BLaER1 (cell line): ENCODE measurements around the gene FKBP5.
"Not testable (repeated sequence)": the region's sequence is repeated elsewhere in the genome, so short reads cannot be mapped to it uniquely, and the experiment has no call there.

ENCODE experiments used
- H3K27ac ChIP-seq: shearing (Covaris generic); formaldehyde crosslinking; 2 replicates; pipeline ENCODE4 v1.8.1; 2022
- H3K27me3 ChIP-seq: shearing (Covaris generic); formaldehyde crosslinking; 2 replicates; pipeline ENCODE4 v1.8.1; 2022
- H3K36me3 ChIP-seq: shearing (Covaris generic); formaldehyde crosslinking; 2 replicates; pipeline ENCODE4 v1.8.1; 2022
- H3K4me1 ChIP-seq: shearing (Covaris generic); formaldehyde crosslinking; 2 replicates; pipeline ENCODE4 v1.8.1; 2022
- H3K4me2 ChIP-seq: shearing (Covaris generic); formaldehyde crosslinking; 2 replicates; pipeline ENCODE4 v1.8.1; 2022
- H3K4me3 ChIP-seq: shearing (Covaris generic); formaldehyde crosslinking; 2 replicates; pipeline ENCODE4 v1.8.1; 2022
- H3K9ac ChIP-seq: shearing (Covaris generic); formaldehyde crosslinking; 2 replicates; pipeline ENCODE4 v1.8.1; 2022
- H3K9me3 ChIP-seq: shearing (Covaris generic); formaldehyde crosslinking; 2 replicates; pipeline ENCODE4 v1.8.1; 2022
- H4K20me1 ChIP-seq: shearing (Covaris generic); formaldehyde crosslinking; 2 replicates; pipeline ENCODE4 v1.8.1; 2022
- Cebpa-rat ChIP-seq: shearing (Covaris generic); IDR thresholded peaks from 2 replicates; pipeline ENCODE4 v1.8.1; 2022

FKBP5 gene

GRCh38 chr6:35691027-35691824, 2.5 kb upstream of the FKBP5 start:
- Histone ChIP-seq H3K4me3 (no peak overlapping the region), H3K4me2 (no peak overlapping the region), H4K20me1 (peaks cover 20% of the 10 kb centered on the region), H3K4me1 (peaks cover 16% of the 10 kb centered on the region), H3K36me3 (no peaks in the 10 kb centered on the region), H3K9ac (no peak overlapping the region), H3K27ac (no peak overlapping the region), H3K27me3 (no peaks in the 10 kb centered on the region), H3K9me3 (no peaks in the 10 kb centered on the region)
- no peak for TF ChIP-seq Cebpa-rat

GRCh38 chr6:35690484-35690883, 1.8 kb upstream of the FKBP5 start:
- no peak overlapping the region for H3K4me2 ChIP-seq
- H3K4me3 ChIP-seq = no peak overlapping the region
- no peaks in the 10 kb centered on the region for H3K27me3 ChIP-seq
- peaks cover 22% of the 10 kb centered on the region for H3K4me1 ChIP-seq
- no peaks in the 10 kb centered on the region for H3K36me3 ChIP-seq
- H4K20me1 ChIP-seq = peaks cover 25% of the 10 kb centered on the region
- H3K9me3 ChIP-seq = no peaks in the 10 kb centered on the region
- TF ChIP-seq Cebpa-rat = no peak
- H3K27ac ChIP-seq = no peak overlapping the region
- no peak overlapping the region for H3K9ac ChIP-seq

GRCh38 chr6:35690006-35690405, 1.3 kb upstream of the FKBP5 start:
- H3K4me1 ChIP-seq = peaks cover 22% of the 10 kb centered on the region
- H3K9ac ChIP-seq, H3K9me3 ChIP-seq, H3K36me3 ChIP-seq, H3K27ac ChIP-seq, H3K27me3 ChIP-seq, H3K4me3 ChIP-seq, H3K4me2 ChIP-seq: not testable (repeated sequence)
- H4K20me1 ChIP-seq = peaks cover 29% of the 10 kb centered on the region

GRCh38 chr6:35687658-35688604, 784 bp downstream of the FKBP5 start:
- Histone ChIP-seq H3K4me2 (peak overlapping the region; percentile 64), H3K9ac (peak overlapping the region; percentile 94), H3K27ac (peak overlapping the region; percentile 92), H3K27me3 (no peaks in the 10 kb centered on the region), H3K4me3 (peak overlapping the region; percentile 98), H3K36me3 (peaks cover 13% of the 10 kb centered on the region; the same call in 1 of the 2 replicates), H4K20me1 (peaks cover 39% of the 10 kb centered on the region), H3K4me1 (peaks cover 22% of the 10 kb centered on the region), H3K9me3 (no peaks in the 10 kb centered on the region)
- no peak for TF ChIP-seq Cebpa-rat

- Histone ChIP-seq H4K20me1 (peaks cover 42% of the 10 kb centered on the region), H3K4me1 (peaks cover 22% of the 10 kb centered on the region), H3K27ac (no peak overlapping the region), H3K9ac (peak overlapping the region; percentile 94), H3K9me3 (no peaks in the 10 kb centered on the region), H3K4me2 (peak overlapping the region; percentile 64), H3K27me3 (no peaks in the 10 kb centered on the region), H3K36me3 (peaks cover 13% of the 10 kb centered on the region; the same call in 1 of the 2 replicates), H3K4me3 (peak overlapping the region; percentile 98)
- TF ChIP-seq Cebpa-rat = no peak
Observed at GRCh38 chr6:35686873-35687555, 1.7 kb downstream of the FKBP5 start.

GRCh38 chr6:35686436-35686835, 2.3 kb downstream of the FKBP5 start:
- no peak for TF ChIP-seq Cebpa-rat
- H3K9ac ChIP-seq = no peak overlapping the region
- peaks cover 13% of the 10 kb centered on the region; the same call in 1 of the 2 replicates for H3K36me3 ChIP-seq
- H3K4me3 ChIP-seq = peak overlapping the region; percentile 98
- no peaks in the 10 kb centered on the region for H3K9me3 ChIP-seq
- H4K20me1 ChIP-seq = peaks cover 48% of the 10 kb centered on the region
- peak overlapping the region; percentile 64 for H3K4me2 ChIP-seq
- peaks cover 22% of the 10 kb centered on the region for H3K4me1 ChIP-seq
- H3K27me3 ChIP-seq = no peaks in the 10 kb centered on the region
- H3K27ac ChIP-seq = no peak overlapping the region

- peaks cover 23% of the 10 kb centered on the region; the same call in 1 of the 2 replicates for H3K36me3 ChIP-seq
- H3K4me2 ChIP-seq = no peak overlapping the region
- H3K27ac ChIP-seq = no peak overlapping the region
- peaks cover 58% of the 10 kb centered on the region for H4K20me1 ChIP-seq
- no peak for TF ChIP-seq Cebpa-rat
- no peak overlapping the region for H3K4me3 ChIP-seq
- no peaks in the 10 kb centered on the region for H3K9me3 ChIP-seq
- no peak overlapping the region for H3K9ac ChIP-seq
- H3K27me3 ChIP-seq = no peaks in the 10 kb centered on the region
- peaks cover 16% of the 10 kb centered on the region for H3K4me1 ChIP-seq
Observed at GRCh38 chr6:35683267-35683666, 5.4 kb downstream of the FKBP5 start.

GRCh38 chr6:35681298-35681697, 7.4 kb downstream of the FKBP5 start:
- Histone ChIP-seq H3K4me1 (peaks cover 6% of the 10 kb centered on the region; the same call in 1 of the 2 replicates), H4K20me1 (peaks cover 58% of the 10 kb centered on the region), H3K4me3 (no peak overlapping the region), H3K27ac (no peak overlapping the region), H3K9me3 (no peaks in the 10 kb centered on the region), H3K36me3 (peaks cover 23% of the 10 kb centered on the region; the same call in 1 of the 2 replicates), H3K27me3 (no peaks in the 10 kb centered on the region), H3K4me2 (no peak overlapping the region), H3K9ac (no peak overlapping the region)
- no peak for TF ChIP-seq Cebpa-rat

- Histone ChIP-seq H3K4me1 (no peaks in the 10 kb centered on the region), H3K4me3 (no peak overlapping the region), H3K36me3 (peaks cover 23% of the 10 kb centered on the region; the same call in 1 of the 2 replicates), H3K9ac (no peak overlapping the region), H3K4me2 (no peak overlapping the region), H3K27me3 (no peaks in the 10 kb centered on the region), H3K27ac (no peak overlapping the region), H4K20me1 (peaks cover 62% of the 10 kb centered on the region), H3K9me3 (no peaks in the 10 kb centered on the region)
- no peak for TF ChIP-seq Cebpa-rat
Observed at GRCh38 chr6:35679399-35679798, 9.3 kb downstream of the FKBP5 start.
